KMS-11 (cell line): Measurements from ENCODE around the gene RFXAP.

Experiments used
- H2AFZ ChIP-seq: fragments of 200-600 bp; sonication (generic); 2 replicates; pipeline ENCODE4 v1.6.1; 2016; ENCODE audit warnings: antibody characterized with exemption, mixed run types, low read depth
- H3K27ac ChIP-seq: fragments of 200-600 bp; sonication (generic); 2 replicates; pipeline ENCODE4 v1.6.1; 2016; ENCODE audit warnings: mild to moderate bottlenecking, mixed run types
- H3K27me3 ChIP-seq: fragments of 200-600 bp; sonication (generic); 2 replicates; pipeline ENCODE4 v1.6.1; 2017; ENCODE audit warnings: mild to moderate bottlenecking, low read depth, mixed run types, moderate library complexity; ENCODE audit not compliant: insufficient read depth
- H3K36me3 ChIP-seq: fragments of 200-600 bp; sonication (generic); 2 replicates; pipeline ENCODE4 v1.6.1; 2017; ENCODE audit warnings: mild to moderate bottlenecking, mixed run types; ENCODE audit not compliant: insufficient read depth
- H3K4me1 ChIP-seq: fragments of 200-600 bp; sonication (generic); 2 replicates; pipeline ENCODE4 v1.6.1; 2016; ENCODE audit warnings: mild to moderate bottlenecking, low read depth, mixed run types; ENCODE audit not compliant: poor library complexity, severe bottlenecking
- H3K4me2 ChIP-seq: fragments of 200-600 bp; sonication (generic); 2 replicates; pipeline ENCODE4 v1.7.0; 2016; ENCODE audit warnings: mild to moderate bottlenecking, mixed run types
- H3K4me3 ChIP-seq: fragments of 200-600 bp; sonication (generic); IDR thresholded peaks from 2 replicates; pipeline ENCODE4 v1.6.1; 2017; ENCODE audit warnings: low read depth, low read length, mixed read lengths; ENCODE audit not compliant: insufficient read depth
- H3K79me2 ChIP-seq: fragments of 200-600 bp; sonication (generic); 2 replicates; pipeline ENCODE4 v1.6.1; 2016; ENCODE audit warnings: low read depth, mixed run types; ENCODE audit not compliant: insufficient read depth
- H3K9ac ChIP-seq: fragments of 200-600 bp; sonication (generic); 2 replicates; pipeline ENCODE4 v1.6.1; 2016; ENCODE audit warnings: mild to moderate bottlenecking, mixed run types
- H4K20me1 ChIP-seq: fragments of 200-600 bp; sonication (generic); 2 replicates; pipeline ENCODE4 v1.6.1; 2016; ENCODE audit warnings: mild to moderate bottlenecking, mixed run types; ENCODE audit not compliant: insufficient read depth
- TF ChIP-seq, protein P1 (sequence below): fragments of 200-600 bp; sonication (generic); conservative IDR thresholded peaks from 2 replicates; pipeline ENCODE4 v1.6.1; 2017; ENCODE audit warnings: low read depth, mild to moderate bottlenecking, antibody characterized with exemption, low read length, moderate library complexity, mixed read lengths

Gene RFXAP

DNA sequence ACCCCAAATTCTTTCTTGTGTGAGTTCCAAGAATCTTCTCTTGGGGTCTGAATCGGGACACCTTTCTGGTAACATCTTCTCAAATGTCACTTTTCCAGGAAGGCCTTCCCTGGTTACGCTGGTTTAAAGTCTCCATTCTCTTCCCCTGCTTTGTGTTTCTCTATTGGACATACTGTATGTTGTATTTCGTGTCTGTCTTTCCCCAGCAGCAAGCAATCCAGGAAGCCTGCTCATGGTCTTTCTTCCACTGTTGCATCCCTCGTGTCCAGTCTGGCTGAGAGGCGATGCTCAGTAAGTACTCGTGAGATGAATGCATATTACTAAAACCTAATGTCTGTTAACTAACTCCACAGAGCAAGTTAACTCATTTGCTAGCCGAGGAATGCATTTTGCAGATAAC is 43.7 kb downstream of the RFXAP start:
- no peak overlapping the region for H3K9ac ChIP-seq
- no peak overlapping the region for H3K27ac ChIP-seq
- no peak overlapping the region for H3K4me2 ChIP-seq
- H3K36me3 ChIP-seq, result no peaks in the 10 kb centered on the region
- H3K4me1 ChIP-seq, result no peaks in the 10 kb centered on the region
- TF ChIP-seq, protein P1, sequence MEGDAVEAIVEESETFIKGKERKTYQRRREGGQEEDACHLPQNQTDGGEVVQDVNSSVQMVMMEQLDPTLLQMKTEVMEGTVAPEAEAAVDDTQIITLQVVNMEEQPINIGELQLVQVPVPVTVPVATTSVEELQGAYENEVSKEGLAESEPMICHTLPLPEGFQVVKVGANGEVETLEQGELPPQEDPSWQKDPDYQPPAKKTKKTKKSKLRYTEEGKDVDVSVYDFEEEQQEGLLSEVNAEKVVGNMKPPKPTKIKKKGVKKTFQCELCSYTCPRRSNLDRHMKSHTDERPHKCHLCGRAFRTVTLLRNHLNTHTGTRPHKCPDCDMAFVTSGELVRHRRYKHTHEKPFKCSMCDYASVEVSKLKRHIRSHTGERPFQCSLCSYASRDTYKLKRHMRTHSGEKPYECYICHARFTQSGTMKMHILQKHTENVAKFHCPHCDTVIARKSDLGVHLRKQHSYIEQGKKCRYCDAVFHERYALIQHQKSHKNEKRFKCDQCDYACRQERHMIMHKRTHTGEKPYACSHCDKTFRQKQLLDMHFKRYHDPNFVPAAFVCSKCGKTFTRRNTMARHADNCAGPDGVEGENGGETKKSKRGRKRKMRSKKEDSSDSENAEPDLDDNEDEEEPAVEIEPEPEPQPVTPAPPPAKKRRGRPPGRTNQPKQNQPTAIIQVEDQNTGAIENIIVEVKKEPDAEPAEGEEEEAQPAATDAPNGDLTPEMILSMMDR, result no peak
- no peaks in the 10 kb centered on the region for H3K79me2 ChIP-seq
- H3K4me3 ChIP-seq, result no peak overlapping the region
- H4K20me1 ChIP-seq, result no peaks in the 10 kb centered on the region
- no peaks in the 10 kb centered on the region for H3K27me3 ChIP-seq
- no peak overlapping the region for H2AFZ ChIP-seq

DNA sequence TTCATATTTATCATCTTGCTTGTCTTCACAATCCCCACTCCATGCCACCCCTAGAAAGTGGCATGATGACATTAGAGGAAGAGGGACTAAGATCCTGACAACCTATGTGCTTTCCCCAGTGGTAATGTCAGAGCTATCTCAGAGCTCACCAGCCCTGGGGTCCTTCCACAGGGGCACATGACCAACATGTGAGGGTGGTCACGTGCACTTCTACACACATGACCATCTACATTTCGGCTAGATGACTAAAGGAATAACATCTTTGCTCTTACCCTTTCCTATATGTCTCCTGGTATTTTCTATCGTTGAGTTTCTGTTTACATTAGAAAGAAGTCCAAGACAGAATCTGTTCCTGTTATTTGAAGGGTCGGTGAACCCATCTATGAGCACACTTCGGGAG is 46.2 kb downstream of the RFXAP start:
- TF ChIP-seq, protein P1, result no peak
- Histone ChIP-seq H3K4me2 (no peak overlapping the region), H3K4me1 (no peaks in the 10 kb centered on the region), H4K20me1 (no peaks in the 10 kb centered on the region), H3K36me3 (no peaks in the 10 kb centered on the region), H3K9ac (no peak overlapping the region), H3K27ac (no peak overlapping the region), H3K79me2 (no peaks in the 10 kb centered on the region), H3K4me3 (no peak overlapping the region), H3K27me3 (no peaks in the 10 kb centered on the region), H2AFZ (no peak overlapping the region)

DNA sequence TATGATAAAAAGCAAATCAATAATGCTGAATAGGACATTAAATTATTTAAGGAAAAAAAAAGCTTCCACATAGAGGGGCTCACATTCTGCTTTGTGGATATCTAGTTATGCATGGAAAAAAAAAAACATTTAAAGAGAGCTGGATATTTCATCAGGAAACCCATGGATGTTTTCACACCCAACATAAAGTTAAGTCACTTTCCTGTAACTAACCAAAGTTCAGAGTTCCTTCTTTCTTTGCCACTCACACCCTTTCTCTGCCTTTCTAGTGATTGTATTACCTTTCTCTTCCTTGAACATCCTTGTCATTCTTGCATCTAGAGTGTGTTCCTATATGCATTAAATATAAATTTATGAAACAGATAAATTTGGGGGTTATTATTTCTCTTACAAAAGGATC is 47.2 kb downstream of the RFXAP start:
- H3K9ac ChIP-seq, result no peak overlapping the region
- no peaks in the 10 kb centered on the region for H3K27me3 ChIP-seq
- H2AFZ ChIP-seq, result no peak overlapping the region
- no peaks in the 10 kb centered on the region for H3K79me2 ChIP-seq
- no peaks in the 10 kb centered on the region for H4K20me1 ChIP-seq
- no peak overlapping the region for H3K27ac ChIP-seq
- H3K4me3 ChIP-seq, result no peak overlapping the region
- no peaks in the 10 kb centered on the region for H3K4me1 ChIP-seq
- no peak overlapping the region for H3K4me2 ChIP-seq
- TF ChIP-seq, protein P1, result no peak
- H3K36me3 ChIP-seq, result no peaks in the 10 kb centered on the region

DNA sequence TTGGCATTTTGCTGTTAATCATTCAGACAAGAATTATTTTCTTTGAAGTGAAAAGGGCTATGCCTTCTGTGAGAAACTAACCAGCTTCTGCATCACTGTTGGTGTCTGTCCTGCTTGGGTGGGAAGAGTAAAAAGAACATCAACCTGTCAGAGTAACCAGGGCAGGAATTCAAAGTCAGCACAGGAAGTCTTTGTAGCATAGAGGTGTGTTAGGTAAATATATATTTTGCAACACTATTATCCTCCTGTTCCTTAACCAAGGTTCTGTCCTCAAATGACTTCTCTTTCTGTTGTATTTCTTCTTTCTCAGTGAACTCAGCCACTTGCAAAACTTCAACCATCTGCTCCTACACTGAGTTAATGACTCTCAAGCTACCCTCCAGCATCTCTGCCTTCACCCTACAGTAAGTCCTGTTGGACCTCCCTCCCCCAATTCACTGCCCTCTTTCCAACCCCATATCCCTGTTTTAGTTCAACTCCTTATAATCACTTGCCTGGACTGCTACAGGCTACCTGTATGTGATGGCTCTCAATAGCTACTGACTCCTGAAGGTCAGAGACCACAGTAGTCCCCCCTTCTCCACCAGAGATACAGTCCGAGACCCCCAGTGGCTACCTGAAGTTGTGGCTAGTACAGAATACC is 51.1 kb downstream of the RFXAP start:
- Histone ChIP-seq H3K27ac (no peak overlapping the region), H3K4me1 (no peaks in the 10 kb centered on the region), H3K4me2 (no peak overlapping the region), H3K4me3 (no peak overlapping the region), H3K36me3 (no peaks in the 10 kb centered on the region), H3K79me2 (no peaks in the 10 kb centered on the region), H4K20me1 (no peaks in the 10 kb centered on the region), H2AFZ (no peak overlapping the region), H3K27me3 (no peaks in the 10 kb centered on the region), H3K9ac (no peak overlapping the region)
- TF ChIP-seq, protein P1, result no peak
